ENCODE results near the gene IL1RN. TPM values are rescaled to one million over a fixed set of nuclear protein-coding genes. Genes with fewer than 3 reads are reported as not detected.

The IL1RN gene
- total RNA-seq, 4 donors from 2014 or later, result 129 to 147 (median 135) TPM

DNA sequence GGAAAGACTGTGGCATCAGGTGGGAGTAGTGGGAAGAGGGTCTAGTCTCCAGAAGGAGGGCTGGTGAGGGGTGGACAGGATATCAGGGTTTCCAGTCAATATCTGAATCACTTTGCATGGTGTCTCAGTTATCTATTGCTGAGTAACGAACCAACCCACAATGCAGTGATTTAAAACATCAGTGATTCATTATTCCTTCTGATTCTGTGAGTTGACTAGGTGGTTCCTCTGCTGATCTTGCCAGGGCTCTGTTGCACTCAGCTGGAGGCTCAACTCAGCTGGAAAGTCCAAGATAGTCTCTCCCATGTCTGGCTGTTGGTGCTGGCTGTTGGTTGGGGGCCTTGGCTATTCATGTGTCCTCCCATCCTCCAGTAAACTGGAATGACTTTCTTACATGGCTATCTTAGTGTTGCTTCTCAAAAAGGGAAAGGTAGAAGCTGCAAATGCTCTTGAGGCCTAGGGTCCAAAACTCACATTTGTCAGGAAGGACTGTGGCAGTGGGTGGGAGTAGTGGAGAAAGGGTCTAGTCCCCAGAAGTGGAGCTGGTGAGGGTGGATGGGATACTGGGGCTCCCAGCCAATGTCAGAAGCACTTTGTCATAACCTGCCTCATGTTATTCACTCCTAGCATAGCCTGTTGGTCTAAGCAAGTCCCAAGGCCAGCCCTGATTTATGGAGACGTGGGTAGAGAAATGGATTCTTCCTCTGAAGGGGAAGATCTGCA lies 45.7 kb upstream of the IL1RN start:
- TF ChIP-seq, protein P1, sequence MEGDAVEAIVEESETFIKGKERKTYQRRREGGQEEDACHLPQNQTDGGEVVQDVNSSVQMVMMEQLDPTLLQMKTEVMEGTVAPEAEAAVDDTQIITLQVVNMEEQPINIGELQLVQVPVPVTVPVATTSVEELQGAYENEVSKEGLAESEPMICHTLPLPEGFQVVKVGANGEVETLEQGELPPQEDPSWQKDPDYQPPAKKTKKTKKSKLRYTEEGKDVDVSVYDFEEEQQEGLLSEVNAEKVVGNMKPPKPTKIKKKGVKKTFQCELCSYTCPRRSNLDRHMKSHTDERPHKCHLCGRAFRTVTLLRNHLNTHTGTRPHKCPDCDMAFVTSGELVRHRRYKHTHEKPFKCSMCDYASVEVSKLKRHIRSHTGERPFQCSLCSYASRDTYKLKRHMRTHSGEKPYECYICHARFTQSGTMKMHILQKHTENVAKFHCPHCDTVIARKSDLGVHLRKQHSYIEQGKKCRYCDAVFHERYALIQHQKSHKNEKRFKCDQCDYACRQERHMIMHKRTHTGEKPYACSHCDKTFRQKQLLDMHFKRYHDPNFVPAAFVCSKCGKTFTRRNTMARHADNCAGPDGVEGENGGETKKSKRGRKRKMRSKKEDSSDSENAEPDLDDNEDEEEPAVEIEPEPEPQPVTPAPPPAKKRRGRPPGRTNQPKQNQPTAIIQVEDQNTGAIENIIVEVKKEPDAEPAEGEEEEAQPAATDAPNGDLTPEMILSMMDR (IDR thresholded peaks at IDR 0.05), result no peak
- no peak for TF ChIP-seq POLR2AphosphoS5 (IDR thresholded peaks at IDR 0.05)
- TF ChIP-seq EP300 (IDR thresholded peaks at IDR 0.05), result no peak
- TF ChIP-seq POLR2A (IDR thresholded peaks at IDR 0.05), result no peak
- no peak overlapping the region for H3K27ac ChIP-seq
- DNase-seq (ENCODE audit: low spot score in 2 of 2), result no peak
- peaks cover 22% of the 10 kb centered on the region for H3K4me1 ChIP-seq
- H3K9me3 ChIP-seq, result no peaks in the 10 kb centered on the region
- H3K36me3 ChIP-seq, result no peaks in the 10 kb centered on the region
- H3K4me3 ChIP-seq, result no peak overlapping the region
- 68% methylated on average over 2 of the region's 2 CpGs for WGBS
- H3K27me3 ChIP-seq, result no peaks in the 10 kb centered on the region

DNA sequence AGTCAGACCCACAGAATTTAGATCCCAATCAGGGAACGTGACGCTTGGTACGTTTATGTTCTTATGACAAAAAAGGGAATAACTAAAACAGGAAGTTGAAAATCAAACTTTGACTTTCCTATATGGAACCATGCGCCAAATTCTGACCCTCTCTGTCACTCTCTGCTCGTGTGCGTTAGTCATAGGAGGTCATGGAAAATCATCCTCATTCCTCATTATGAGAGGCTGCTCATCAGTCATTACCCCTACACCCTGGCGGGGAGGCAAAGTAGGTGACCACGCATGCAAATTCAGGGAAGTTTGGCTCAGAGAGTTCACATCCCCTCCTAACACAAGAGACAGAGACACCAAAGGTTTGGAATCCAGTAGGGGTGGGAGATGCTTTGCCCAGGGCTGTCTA lies 44.1 kb upstream of the IL1RN start:
- no peak for DNase-seq (ENCODE audit: low spot score in 2 of 2)
- no peak overlapping the region for H3K4me3 ChIP-seq
- peaks cover 18% of the 10 kb centered on the region for H3K4me1 ChIP-seq
- WGBS, result 87% methylated on average over 8 of the region's 8 CpGs
- no peaks in the 10 kb centered on the region for H3K9me3 ChIP-seq
- TF ChIP-seq EP300 (IDR thresholded peaks at IDR 0.05), result no peak
- no peaks in the 10 kb centered on the region for H3K27me3 ChIP-seq
- H3K27ac ChIP-seq, result no peak overlapping the region
- no peaks in the 10 kb centered on the region for H3K36me3 ChIP-seq

DNA sequence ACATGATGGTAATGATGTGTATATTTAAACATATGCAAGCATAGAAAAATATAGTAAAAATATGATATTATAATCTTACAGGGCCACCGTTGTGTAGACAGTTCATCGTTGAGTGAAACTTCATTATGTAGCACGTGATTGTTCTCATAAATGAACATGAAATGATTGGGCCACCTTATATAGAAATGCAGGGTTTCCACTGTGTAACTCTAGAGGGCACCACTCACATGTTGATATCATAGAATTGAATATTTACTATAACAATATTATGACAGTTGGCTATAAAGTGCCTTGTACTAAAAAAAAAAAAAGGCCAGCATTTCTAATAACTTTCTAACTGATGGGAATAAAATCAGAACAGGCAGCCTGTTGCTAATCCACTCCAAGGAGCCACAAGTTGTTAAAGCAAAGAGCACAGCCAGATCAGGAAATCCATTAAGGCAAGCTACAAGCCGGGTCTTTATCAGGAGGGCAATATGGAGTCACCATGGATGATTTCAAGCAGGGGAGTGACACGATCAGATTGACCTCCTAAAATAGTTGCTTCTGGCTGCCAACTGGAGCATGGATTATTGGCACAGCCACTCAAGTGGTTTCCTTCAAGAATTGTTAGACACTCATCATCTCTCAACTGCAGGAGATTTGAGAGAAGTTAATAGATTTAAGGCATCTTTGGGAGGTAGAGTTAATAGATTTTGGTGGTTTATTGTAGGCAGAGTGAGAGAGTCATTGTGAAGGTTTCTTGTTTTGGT lies 43.0 kb upstream of the IL1RN start:
- Histone ChIP-seq H3K4me3 (no peak overlapping the region), H3K27me3 (no peaks in the 10 kb centered on the region), H3K27ac (no peak overlapping the region), H3K36me3 (no peaks in the 10 kb centered on the region), H3K4me1 (peaks cover 8% of the 10 kb centered on the region), H3K9me3 (no peaks in the 10 kb centered on the region)
- no peak for DNase-seq (ENCODE audit: low spot score in 2 of 2)
- TF ChIP-seq POLR2A (IDR thresholded peaks at IDR 0.05) (no peak), EP300 (IDR thresholded peaks at IDR 0.05) (no peak), POLR2AphosphoS5 (IDR thresholded peaks at IDR 0.05) (no peak)
- TF ChIP-seq, protein P1 (IDR thresholded peaks at IDR 0.05), result peak in 1 of 2 donors; percentile 23
- 39% methylated on average over 5 of the region's 5 CpGs for WGBS

DNA sequence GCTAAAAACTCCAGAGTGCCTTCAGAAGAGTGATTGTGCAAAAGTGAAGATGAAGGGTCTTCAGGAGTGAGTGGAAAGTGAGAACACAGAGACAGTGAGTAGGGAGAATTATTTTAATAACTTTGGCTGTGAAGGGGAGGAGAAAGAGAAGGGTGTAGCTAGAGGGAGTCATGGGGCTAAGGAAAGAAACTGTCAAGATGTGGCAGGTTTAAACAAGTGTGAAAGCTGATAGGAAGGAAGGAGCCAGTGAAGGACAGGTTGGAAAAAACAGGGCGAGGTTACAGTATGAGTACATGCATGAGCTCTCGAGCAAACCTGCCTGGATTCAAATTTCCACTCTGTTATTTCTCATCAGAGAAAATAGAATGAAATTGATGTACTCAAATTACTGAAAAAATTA lies 41.9 kb upstream of the IL1RN start:
- peak overlapping the region; percentile 62 for H3K27ac ChIP-seq
- H3K9me3 ChIP-seq, result no peaks in the 10 kb centered on the region
- H3K4me1 ChIP-seq, result peaks cover 5% of the 10 kb centered on the region
- DNase-seq (ENCODE audit: low spot score in 2 of 2), result no peak
- H3K36me3 ChIP-seq, result no peaks in the 10 kb centered on the region
- no peak overlapping the region for H3K4me3 ChIP-seq
- TF ChIP-seq, protein P1 (IDR thresholded peaks at IDR 0.05), result no peak
- no peak for TF ChIP-seq POLR2A (IDR thresholded peaks at IDR 0.05)
- no peak for TF ChIP-seq POLR2AphosphoS5 (IDR thresholded peaks at IDR 0.05)
- no peak for TF ChIP-seq EP300 (IDR thresholded peaks at IDR 0.05)
- no peaks in the 10 kb centered on the region for H3K27me3 ChIP-seq
- whole genome bisulfite sequencing, result 53% methylated on average over 2 of the region's 2 CpGs

DNA sequence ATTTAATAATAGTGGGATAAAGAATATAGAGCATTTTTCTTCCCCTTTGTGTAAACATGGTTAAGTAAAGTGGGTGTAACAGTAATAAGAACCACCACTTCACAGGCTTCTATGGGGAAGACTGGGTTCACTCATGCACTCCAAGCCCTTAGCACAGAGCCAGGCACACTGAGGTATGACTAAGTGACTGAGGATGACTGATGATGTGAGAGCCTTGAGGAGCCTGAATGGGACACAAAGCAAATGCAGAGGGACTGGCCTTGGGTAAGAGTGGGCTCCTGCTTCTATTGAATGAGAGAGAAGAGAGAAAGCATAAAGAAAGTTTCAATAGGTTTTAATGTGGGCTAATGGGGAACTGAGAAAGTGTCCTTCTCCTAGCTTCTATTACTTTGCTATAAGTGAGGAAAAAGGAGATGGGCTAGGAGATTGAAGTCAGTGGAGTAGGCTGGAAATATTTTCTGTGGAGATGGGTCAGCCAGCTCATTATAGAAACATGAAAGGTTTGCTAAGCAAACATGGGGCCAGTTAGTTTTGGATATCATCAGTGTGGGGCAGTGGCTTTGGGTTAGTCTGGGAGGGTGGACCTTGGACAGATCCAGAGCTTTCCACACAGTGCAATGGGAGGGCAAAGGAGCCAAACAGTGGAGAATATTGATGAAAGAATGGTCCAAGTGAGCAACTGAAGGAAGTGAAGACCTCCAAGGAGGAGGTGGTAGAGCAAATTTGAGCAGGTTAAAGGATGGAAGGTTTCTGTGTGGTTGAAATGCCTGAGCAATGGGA lies 39.0 kb upstream of the IL1RN start:
- Histone ChIP-seq H3K4me3 (no peak overlapping the region), H3K9me3 (no peaks in the 10 kb centered on the region), H3K36me3 (no peaks in the 10 kb centered on the region), H3K27ac (no peak overlapping the region), H3K27me3 (no peaks in the 10 kb centered on the region), H3K4me1 (peaks cover 5% of the 10 kb centered on the region)
- TF ChIP-seq POLR2A (IDR thresholded peaks at IDR 0.05) (no peak), EP300 (IDR thresholded peaks at IDR 0.05) (no peak), POLR2AphosphoS5 (IDR thresholded peaks at IDR 0.05) (no peak)
- TF ChIP-seq, protein P1 (IDR thresholded peaks at IDR 0.05), result no peak
- DNase-seq (ENCODE audit: low spot score in 2 of 2), result no peak

All from suprapubic skin (tissue), 4 donors.